Prostate gland (tissue), 2 donors: Measurements from ENCODE around the gene LHPP.

Source experiments
- CTCF ChIP-seq, 4 experiments: fragments of 200-600 bp in 2 of 4; fragments of 450-650 bp in 2 of 4; sonication (generic) in 2 of 4; IDR thresholded peaks; 1 replicate in 3 of 4; 2 replicates in 1 of 4; pipeline ENCODE4 v1.5.1; 2016 to 2019; ENCODE audit warnings: antibody characterized with exemption in 4 of 4, mild to moderate bottlenecking in 2 of 4, moderate library complexity in 2 of 4
- POLR2AphosphoS5 ChIP-seq: sonication (generic); formaldehyde crosslinking; IDR thresholded peaks from one replicate; pipeline ENCODE4 v1.6.1; 2017; ENCODE audit warnings: antibody characterized with exemption

GRCh38 chr10:124558339-124559321 is 97.0 kb downstream of the LHPP start:
- TF ChIP-seq POLR2AphosphoS5 (no peak), CTCF (IDR thresholded peaks at IDR 0.05) (no peak)
